Right lung (tissue), 5 donors: ENCODE data around the gene PTGR2. TPM values are rescaled to one million over a fixed set of nuclear protein-coding genes. Genes with fewer than 3 reads are reported as not detected.
"Not testable (repeated sequence)": the region's sequence is repeated elsewhere in the genome, so short reads cannot be mapped to it uniquely, and the experiment has no call there.

Experiments used
- DNase-seq, 2 donors: peaks; one replicate each; pipeline ENCODE4 v3.0.0-alpha.2; 2013
- polyA plus RNA-seq, 5 donors: library from polyadenylated mRNA; unstranded; fragments of 120-200 nt; gene quantifications; one replicate each; pipeline versions ENCODE4 v1.2.1 to v1.2.3, GENCODE V29; 2013; ENCODE audit warnings: inconsistent platforms in 1 of 5, low replicate concordance in 1 of 5; ENCODE audit not compliant: insufficient read length in 5 of 5, insufficient read depth in 1 of 5

PTGR2 gene
- polyA plus RNA-seq, 5 donors = 10.2 to 18.0 (median 15.1) TPM

DNA sequence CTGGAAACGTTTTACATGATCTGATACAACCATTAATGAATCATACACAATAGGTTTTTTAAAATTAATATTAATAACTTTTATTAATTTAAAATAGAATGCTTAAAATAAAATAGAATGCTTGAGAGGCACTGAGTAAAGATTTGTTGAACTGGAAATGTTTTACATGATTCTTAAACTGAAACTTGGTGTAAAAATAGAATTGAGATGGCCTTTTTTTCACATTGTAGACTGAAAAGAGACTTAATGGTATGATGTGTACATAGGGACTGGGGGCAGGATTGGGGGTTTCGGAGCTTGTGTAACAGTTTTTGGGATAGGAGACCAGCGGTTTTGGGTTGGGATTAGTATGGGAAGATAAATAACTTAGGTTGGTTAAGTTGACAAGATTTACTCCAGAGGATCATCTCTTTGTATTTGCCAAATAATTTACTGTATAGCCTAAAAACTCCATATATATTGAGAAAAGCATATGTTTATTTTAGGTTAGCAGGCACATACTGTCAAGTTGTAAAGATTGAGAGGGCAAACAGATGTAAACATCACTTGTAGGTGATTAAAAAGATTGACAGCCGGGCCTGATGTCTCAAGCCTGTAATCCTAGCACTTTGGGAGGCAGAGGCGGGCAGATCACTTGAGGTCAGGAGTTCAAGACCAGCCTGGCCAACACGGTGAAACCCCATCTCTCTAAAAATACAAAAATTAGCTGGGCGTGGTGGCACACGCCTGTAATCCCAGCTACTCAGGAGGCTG is 33.0 kb downstream of the PTGR2 start:
- DNase-seq = no peak

DNA sequence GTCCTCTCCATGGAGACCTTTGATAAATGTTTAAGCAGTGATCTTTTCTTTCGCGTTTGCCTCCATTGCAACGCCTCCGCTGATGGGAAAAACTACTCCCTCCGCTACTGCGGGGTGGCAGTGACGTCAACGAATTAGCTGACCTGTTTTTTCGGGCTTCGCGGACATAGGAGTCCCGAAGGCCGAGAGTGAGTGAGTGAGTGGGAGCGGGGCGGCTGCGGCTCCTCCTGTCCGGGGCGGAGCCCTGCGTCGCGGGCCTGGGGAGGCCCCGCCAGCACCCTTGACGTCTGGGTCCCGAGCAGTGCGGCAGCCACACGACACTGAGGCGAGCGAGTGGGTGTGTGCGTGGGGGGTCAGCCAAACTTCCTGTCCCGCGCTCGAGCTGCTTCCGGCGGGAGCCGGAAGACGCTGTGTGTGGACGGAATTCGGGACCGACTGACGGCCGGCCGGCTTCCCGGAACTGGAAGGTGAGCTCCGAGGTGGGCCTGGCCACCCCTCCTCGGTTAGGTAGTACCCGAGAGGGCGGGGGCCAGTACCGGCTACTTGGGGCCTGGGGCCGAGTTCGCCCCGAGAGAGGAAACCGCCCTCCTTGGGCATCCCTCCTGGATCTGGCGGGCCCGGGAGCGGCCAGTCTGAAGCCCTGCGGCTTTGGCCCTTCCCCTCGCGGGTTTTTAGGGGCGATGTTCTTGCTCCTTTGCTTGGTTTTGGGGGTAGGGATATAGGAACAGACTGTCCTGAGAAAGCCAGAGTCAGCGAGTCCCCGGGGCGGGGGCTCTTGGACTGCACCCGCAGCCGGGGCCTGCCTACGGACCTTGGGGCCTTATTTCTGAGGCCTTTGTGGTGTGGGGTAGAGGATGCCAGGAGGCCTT is 35.1 kb downstream of the PTGR2 start, which contains the start of gene ZNF410:
TSS of gene ZNF410 (plus strand) at position 411 of the 869 bp plus-strand sequence. CDS start 5,317 bp downstream, outside the sequence.
- peak; percentile 94 to 95 for DNase-seq

DNA sequence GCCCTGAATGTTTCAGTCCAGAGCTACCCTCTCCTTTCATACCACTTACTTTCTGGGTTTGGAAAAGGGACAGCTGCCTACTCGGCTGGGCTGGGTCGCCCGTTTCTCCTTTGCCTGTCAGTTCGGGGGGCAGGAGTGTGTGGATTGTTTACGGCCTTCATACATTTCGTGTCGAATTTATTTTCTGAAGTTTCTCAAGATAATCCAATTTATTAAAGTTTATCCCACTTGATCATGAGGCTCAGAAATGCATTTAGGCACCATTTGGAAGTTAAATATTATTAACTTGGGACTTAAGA is 35.6 kb downstream of the PTGR2 start:
- no peak for DNase-seq

DNA sequence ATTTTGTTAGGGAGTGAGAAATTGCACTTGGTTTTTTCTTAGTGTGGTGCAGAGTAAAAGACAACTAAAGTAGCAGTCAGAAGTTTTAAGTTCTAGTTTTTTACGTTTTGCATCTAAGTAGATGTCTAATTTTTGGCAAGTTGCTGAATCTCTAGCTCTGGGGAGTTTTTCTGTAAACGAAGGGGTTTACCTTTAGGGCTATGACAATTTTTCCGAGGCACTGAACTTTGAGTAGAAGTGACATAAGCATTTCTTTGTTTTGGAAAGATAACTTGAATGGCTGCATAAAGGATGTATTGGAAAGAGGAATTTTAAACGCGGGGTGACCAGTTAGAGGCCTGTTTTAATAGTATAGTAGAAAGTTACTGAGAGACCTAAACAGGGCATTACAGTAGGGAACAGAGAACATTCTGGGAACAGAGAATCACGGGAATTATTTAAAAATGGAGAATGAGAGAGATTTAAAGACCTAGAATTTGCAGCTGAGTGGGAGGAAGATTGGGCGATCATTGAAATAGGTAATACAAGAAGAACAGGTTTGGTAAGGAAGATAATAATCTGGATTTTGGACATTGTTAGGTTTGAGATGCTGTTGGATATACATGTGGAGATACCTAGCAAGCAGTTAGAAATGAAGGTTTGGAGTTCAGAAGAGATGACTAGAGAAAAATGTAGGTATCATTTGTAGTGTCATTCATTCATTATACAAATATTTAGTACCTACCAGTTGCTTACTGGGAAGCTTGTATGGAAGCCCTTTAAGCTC is 36.2 kb downstream of the PTGR2 start:
- no peak for DNase-seq

DNA sequence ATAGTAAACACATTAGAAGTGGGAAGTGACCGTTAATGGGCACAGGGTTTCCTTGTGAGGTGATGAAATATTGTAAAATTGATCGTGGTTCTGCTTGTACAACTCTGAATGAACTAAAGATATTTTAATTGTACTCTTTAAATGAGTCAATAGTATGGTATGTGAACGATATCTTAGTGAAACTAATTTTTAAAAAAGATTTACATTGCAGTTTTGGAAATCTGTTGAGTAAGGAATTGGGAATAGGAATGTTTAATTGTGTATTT is 36.8 kb downstream of the PTGR2 start:
- DNase-seq = no peak

DNA sequence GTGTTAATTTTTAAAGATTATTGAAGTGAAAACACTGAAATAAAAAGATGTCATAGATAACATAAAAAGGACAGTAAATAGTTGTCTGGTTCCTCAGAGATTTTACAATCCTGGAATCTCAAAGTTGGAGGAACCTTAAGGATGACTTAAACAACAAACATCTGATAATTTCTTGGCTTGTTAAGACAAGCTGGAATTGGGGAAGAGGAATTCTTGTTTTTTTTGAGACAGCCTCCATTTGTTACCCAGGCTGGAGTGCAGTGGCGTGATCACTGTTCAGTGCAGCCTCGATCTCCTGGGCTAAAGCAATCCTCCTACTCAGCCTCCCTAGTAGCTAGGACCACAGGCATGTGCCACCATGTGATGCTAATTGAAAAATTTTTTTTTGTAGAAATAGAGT is 37.3 kb downstream of the PTGR2 start:
- no peak for DNase-seq

DNA sequence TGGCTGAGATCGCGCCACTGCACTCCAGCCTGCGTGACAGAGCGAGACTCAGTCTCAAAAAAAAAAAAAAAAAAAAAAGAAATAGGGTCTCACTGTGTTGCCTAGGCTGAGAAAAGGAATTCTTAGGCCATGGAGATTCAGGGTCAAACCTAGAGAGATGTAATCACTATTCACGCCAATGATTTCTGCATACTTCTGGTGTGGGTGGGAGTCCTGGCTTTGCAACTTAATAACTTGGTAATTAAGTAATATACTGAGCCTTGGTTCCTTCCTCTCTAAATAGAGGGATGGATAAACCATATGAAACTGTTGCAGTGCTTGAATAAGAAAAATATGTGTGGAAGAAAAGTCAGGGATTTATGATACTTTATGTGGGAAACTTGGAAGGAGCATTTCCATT is 37.7 kb downstream of the PTGR2 start:
- no peak for DNase-seq

DNA sequence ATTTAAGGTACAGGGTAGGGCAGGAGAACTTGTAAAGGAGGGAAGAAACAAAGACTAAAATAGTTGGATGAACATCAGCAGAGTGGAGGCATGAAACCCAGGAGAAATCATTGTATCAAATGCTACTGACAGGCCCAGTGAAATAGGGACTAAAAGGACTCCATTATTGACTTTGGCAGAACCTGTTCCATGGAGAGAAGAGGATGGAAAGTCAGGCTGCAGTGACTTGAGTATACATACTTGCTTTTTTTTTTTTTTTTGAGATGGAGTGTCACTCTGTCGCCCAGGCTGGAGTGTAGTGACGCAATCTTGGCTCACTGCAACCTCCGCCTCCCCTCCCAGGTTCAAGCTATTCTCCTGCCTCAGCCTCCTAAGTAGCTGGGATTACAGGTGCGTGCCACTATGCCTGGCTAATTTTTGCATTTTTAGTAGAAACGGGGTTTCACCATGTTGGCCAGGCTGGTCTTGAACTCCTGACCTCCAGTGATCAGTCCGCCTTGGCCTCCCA is 42.6 kb downstream of the PTGR2 start:
- DNase-seq = not testable (repeated sequence)

DNA sequence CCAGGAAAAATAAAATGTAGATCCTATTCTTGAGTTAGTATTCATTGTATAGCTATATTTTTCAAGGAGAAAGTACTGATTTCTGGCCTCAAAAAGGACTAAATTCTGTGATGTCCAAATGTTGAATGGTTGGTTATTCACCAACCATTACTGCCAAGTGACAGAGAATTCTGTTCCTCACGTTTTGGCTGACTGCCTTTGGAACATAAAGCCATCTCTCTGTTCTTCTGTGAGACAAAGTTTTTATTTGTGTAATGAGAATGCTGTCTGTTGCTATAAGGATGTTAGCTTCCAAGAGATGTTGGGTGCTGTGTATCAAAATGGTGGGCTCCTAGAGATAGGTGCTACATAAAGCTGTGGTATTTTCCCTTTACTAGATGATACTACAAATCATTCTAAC is 44.3 kb downstream of the PTGR2 start:
- no peak for DNase-seq

DNA sequence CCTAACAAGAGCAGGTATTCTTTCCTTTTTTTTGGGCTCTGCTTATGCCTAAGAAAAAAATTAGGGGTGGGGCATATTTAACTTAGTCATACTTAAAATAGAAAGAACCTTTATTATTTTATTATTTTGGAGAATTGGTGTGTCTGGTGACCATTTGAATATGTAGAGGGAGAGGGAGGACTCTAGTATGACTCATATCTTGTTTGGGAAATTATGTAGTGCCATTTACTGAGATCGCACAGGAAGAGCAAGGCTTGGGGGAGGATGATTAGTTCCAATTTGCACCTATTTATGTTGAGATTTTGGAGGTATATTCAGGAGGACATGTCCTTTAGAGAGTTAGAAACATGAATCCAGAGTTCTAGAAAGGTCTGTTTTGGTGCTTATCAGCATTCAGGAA is 44.9 kb downstream of the PTGR2 start:
- no peak for DNase-seq

DNA sequence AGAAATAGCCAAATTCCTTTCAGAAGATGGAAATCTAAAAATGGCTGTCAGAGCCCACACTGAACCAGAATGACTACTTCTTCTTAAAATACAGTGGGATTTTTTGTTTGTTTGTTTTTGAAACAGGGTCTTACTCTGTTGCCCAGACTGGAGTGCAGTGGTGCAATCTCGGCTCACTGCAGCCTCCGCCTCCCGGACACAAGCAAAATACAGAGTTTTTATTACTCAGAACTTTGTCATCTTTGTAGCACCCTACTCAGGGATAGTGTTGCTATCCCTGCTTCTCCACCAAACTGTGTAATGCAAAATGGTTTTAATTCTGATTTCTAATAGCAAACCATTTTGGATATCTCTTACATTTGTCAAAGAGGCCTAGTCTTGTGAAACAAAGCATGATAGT is 51.4 kb downstream of the PTGR2 start:
- no peak for DNase-seq

DNA sequence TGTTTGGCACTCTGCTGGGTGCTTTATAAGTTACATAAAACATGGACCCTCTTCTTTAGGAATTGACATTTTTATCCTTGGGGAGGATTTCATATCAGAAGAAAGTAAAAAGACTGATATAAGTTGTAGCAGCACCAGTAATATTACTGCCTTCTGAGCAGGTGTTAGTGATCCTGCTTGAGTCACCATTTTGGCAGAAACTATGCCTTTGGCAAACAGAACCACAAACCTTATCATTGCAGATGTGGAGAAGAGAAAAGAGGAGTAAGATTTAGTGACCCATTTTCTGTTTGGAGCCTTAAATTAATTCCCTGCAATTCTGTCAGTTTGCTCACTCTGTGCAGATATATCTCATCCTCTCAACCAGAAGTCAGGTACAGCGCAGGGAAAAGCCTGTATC is 58.0 kb downstream of the PTGR2 start:
- DNase-seq = no peak

DNA sequence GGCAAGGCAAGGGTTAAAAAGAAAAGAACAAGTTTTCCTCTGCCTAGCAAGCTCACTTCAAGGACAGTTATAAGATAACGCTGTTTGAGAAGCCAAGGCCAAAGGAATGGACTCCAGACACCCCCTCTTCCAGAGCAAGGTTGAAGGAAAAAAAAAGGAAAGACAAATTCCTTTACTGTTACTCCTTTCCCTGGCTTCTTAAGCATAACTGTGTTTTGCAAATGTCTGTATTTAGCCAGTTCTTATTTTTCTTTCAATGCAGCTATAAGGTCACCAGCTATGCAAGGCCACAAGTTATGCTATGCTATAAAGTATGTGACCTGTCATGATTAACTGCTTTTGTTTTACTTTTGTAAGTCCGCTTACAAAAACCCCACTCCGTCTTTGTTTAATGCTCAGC is 61.6 kb downstream of the PTGR2 start:
- DNase-seq = no peak

DNA sequence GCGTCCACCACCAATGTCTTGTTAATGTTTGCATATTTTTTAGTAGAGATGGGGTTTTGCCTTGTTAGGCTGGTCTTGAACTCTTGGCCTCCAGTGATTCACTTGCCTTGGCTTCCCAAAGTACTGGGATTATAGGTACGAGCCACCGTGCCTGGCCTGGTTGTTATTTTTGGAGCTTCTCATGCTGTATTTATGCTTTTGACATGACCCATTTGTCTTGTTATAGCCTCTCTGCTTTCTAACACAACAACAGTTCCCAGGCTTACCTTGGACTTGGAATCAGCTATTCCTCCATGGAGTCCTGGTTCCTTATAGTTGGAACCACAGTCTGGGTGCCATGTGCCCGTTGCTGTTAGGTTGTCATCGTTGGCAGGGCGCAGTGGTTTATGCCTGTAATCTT is 64.7 kb downstream of the PTGR2 start:
- DNase-seq = no peak

DNA sequence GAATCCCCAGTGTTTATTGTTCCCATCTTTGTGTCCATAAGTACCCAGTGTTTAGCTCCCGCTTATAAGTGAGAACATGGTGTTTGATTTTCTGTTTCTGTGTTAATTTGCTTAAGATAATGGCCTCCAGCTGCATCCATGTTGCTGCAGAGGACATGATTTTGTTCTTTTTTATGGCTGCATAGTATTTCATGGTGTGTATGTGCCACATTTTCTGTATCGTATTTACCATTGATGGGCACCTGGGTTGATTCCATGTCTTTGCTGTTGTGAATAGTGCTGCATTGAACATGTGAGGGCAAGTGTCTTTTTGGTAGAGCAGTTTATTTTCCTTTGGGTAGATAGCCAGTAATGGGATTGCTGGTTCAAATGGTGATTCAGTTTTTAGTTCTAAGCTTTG is 67.8 kb downstream of the PTGR2 start:
- not testable (repeated sequence) for DNase-seq

DNA sequence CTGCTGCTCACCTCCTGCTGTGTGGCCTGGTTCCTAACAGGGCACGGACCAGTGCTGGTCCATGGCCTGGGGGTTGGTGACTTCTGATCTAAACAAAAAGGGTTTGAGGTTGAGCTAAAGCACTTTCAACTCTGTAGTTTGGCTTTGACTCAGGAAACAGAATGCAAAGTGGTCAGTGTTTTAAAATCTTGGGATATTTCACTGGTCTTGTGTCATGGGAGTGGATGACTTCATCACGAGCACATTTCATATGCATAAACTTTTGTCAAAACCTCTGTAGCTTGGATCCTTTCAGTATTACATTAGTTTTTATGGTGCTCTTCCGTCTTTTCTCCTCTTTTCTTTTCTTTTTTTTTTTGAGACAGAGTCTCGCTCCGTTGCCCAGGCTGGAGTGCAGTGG is 72.7 kb downstream of the PTGR2 start:
- no peak for DNase-seq

Other genes with a start within 250 kb of the PTGR2 start
- gene ACOT6, start 239.3 kb upstream of the PTGR2 start, polyA plus RNA-seq = under 1 TPM in 1 of 5 donors, not detected in 4; 0.18 TPM
- gene DNAL1, start 206.8 kb upstream of the PTGR2 start, polyA plus RNA-seq = 10 to 100 TPM; 11.8 to 24.9 (median 19.0) TPM
- 10 to 100 TPM; 41.2 to 54.9 (median 47.4) TPM for gene PNMA1, start 137.4 kb upstream of the PTGR2 start, polyA plus RNA-seq
- gene ZNF410, start 35.0 kb downstream of the PTGR2 start, polyA plus RNA-seq = 10 to 100 TPM; 44.6 to 55.3 (median 48.1) TPM
- 10 to 100 TPM; 10.6 to 14.9 (median 13.3) TPM for gene FAM161B, start 98.3 kb downstream of the PTGR2 start, polyA plus RNA-seq
- gene COQ6, start 98.5 kb downstream of the PTGR2 start, polyA plus RNA-seq = 10 to 100 TPM; 27.2 to 32.7 (median 31.8) TPM
- gene ENTPD5, start 167.5 kb downstream of the PTGR2 start, polyA plus RNA-seq = 10 to 100 TPM; 13.7 to 18.2 (median 15.4) TPM
- gene BBOF1, start 167.5 kb downstream of the PTGR2 start, polyA plus RNA-seq = 10 to 100 TPM; 13.1 to 35.2 (median 15.5) TPM
- gene ALDH6A1, start 232.6 kb downstream of the PTGR2 start, polyA plus RNA-seq = 10 to 100 TPM; 17.8 to 31.7 (median 29.2) TPM
- gene LIN52, start 233.1 kb downstream of the PTGR2 start, polyA plus RNA-seq = 10 to 100 TPM; 12.7 to 19.7 (median 15.3) TPM